ENCODE data around the gene ANTXR1.

Gene ANTXR1

DNA sequence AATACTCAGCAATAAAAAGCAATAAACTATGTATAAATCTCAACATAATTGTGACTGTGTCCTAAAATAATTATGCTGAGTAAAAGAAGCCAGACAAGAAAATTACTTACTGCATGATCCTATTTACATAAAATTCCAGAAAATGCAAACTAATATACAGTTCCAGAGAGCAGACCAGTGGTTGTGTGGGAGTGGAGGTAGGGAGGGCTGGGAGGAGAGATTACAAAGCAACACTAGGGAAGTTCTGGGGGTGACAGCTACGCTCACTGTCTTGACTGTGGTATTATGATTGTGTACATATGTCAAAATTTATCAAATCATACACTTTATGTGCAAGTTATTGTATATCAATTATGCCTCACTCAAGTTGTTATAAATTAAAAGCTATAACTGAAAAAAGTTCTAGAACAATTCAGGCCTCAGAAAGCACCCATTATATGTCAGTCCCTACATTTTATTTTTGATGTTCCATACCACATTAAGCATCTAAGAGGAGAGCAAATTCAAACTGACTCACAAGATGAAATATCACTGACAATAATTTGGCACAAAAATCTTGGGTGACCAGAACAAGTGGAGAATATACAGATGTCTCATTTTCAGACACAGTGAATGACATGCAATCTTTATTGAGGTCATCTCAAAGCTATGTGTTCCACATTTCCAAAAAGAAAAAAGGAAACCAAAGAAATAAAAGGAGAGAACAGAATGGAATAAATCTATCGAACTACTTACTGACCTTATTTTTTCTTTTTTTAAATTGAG is 85.1 kb downstream of the ANTXR1 start:
- no peak for DNase-seq (ENCODE audit: low read depth)

DNA sequence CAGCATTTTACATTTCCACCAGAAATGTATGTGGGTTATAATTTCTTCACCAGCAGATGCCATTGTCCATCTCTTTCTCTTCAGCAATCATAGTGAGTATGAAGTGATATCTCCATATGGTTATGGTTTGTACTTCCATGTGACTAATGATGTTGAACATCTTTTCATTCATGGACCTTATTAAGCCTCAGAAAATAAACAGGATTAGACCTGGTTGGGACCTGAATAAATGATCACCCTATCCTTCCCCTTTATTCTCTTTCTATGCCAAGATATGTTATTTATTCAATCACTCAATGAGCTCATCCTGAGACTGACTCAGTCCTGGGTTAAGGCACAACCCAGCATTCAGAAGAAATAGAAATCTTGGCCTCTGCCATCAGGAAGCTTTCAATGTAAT is 86.6 kb downstream of the ANTXR1 start:
- no peak for DNase-seq (ENCODE audit: low read depth)

DNA sequence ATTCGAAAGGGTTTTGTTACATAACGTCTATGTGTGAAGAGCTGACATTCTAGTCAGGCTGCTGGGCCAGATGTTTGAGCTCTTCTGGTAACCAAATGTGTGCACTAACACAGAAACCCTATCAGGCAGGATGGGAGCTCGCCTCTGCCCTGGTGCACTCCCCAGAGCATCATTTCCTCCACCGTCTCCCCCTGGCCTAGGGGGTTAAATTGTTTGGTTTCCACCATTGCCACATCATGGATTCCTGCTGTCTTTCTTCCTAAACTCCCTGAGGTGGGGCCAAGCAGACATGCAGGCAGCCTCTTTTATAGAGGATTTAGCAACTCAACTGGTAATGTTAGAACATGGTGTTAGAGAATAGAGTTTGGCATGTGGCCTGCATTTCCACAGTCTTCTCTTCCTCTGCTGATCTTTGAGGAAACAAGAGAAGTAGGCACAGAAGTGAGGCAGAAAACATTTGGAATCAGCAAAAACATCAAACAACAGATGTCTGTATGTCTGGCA is 87.3 kb downstream of the ANTXR1 start:
- peak; percentile 66 for DNase-seq (ENCODE audit: low read depth)

DNA sequence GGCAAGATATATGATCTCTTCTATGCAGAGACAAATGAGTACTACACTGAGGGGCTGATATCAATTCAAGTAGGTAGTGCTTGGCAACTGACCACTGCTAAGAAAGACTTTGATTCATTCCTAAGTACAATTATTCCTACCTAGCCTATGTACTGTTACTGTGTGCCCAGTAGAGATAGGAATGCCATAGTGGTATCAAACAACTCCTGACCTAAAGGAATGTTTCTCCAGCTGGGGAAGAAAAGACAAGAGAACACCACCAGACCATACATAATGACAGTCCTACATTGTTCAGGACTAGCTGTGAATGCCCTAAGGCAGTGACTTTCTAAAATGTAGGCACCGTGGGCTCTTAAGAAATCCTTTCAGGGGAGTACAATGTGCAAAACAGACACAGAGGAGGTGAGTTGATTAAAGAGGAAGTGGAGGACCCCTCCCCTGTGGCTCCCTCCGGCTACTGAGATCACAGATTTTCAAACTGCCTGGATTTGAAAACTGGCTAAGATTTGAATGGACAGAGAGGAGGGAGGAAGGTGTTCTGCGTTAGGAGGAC is 89.1 kb downstream of the ANTXR1 start:
- no peak for DNase-seq (ENCODE audit: low read depth)

DNA sequence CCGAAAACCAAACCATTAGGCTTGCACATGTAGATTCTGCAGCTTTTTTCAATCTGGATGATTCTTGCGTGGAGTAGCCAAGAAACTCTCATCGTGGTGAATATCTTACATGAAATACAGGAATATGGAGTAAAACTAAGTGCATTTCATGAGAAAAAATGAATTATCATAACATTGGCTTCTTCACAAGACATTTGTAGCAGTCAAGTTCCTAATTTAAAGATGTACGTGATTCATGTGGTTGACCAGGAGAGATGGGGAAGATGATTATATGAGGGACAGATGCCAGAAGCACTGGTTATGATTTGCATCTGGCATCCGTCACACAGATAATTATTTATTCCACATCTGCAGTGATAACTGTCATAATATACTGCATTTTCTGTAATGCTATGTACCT is 90.4 kb downstream of the ANTXR1 start:
- DNase-seq (ENCODE audit: low read depth), result no peak

DNA sequence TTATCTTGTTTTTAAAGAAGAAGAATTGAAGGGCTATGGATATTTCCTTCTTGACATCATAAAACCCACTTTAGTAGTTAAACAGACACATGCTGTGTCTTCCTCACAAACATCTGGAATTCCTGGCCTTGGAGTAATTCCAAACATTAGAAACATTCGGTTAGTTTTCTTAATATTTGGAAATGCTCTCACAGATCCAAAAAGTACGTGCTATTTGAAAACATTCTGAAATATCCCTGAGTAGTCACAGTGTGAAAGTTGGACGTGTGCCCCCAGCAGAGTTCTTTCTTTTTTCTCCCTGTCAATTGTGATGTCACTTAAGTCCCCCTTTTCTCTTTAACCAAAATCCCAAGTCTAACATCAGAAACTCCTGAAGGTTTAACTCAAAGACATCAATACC is 91.3 kb downstream of the ANTXR1 start:
- no peak for DNase-seq (ENCODE audit: low read depth)

DNA sequence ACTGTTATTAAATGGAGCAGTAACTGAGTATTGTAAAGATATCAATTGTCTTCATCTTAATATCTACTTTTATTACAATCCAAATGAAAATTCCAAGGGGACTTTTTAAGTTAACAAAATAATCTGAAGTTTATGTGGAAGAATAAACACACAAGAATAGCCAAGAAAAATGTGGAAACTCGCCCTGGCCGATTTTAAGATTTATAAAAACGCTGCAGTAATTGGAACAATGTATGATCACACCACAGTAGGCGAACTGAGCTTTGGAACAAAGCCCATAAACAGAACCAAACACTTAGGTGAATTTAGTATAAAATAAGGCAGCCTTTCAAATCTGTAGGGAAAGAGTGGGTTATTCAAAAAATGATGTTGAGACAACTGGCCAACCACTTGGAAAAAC is 96.3 kb downstream of the ANTXR1 start:
- DNase-seq (ENCODE audit: low read depth), result no peak

DNA sequence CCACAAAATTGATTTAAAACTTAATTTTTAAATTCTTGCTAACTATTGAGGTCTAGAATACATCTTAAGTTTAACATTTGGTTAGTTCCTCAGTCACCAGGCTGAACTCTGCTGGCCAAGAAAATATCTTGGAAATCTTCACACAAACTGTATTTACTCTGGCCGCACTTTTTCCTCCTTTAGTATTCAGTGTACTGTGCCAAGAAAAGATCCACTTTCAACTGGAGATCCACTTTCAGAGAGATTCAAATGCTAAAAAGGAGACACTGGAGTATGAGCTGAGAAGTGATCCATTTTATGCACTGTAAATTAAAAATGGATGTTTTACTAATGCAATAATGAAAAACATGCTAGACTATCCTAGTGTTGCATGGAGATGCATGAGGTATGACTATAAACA is 98.1 kb downstream of the ANTXR1 start:
- DNase-seq (ENCODE audit: low read depth), result no peak

DNA sequence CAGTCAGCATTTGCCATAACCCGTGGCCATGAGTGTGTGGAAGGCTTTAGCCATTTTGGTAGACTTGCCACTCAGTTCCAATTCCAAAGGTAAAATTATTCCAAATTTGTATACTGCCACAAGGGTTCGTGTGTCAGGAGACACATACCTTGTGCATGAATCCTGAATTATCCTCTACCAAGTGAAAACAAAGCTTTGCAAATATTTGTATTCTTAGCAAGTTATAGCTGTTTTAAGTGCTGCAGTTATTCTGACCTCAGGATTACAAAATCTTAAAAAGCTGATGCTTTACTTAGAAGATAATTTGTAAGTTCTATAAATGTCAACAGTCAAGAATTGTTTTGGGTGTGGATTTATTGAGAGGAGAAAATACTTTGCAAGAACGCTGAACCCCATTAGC is 100.6 kb downstream of the ANTXR1 start:
- DNase-seq (ENCODE audit: low read depth), result no peak

DNA sequence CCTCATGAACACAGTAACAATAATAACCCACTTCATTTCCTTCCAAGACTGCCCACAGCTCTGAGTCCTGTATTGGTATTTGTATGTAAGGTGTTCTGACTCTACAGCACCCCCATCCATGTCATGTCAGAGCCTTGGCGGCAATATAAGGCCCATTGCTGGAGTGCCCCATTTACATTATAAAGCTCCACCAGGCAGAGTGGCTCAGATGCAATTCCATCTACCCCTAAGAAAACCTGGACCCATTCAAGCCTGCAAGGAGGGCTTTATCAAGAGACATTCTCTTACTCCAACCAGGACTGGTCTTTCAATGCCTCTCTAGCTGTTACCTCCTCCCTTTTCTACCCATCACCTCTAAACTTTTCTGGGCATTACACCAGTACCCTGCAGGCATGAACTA is 101.6 kb downstream of the ANTXR1 start:
- DNase-seq (ENCODE audit: low read depth), result no peak

DNA sequence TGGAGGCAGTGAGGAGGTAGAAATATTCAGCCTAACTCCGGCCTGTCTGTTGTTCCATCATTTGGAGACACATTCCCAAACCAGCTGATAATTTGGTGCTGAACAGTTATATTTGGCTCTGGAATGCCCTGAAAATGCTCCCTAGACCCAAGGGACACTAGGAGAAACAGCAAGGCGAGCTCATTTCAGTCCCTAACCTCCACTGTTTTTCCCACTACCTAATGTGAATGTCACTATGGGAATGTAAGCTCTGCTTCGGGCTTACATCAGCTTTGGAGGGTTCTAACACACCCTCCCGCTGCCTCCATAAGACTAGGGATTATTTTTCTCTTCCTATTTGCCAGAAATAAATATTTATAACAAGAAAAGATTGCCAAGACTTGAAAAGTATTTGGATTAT is 103.5 kb downstream of the ANTXR1 start:
- DNase-seq (ENCODE audit: low read depth), result no peak

DNA sequence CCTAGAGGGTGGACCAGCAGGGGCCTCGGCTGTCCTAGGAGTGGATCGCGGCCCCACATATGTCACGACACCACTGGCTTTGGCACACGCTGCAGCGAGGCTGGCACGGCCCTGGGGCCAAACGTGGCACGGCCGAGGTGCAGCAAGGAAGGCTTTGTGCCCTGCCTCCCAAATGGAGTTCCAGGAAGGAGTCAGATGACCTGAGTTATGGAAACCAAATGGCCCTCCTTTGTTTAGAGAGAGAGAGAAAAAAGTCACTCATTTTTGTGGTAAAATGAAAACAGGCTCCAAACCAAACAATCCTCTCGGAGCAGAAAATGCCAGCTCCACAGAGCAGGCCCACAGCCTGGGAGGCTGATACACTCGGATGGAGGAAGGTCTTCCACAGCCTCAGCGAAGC is 105.6 kb downstream of the ANTXR1 start:
- DNase-seq (ENCODE audit: low read depth), result no peak

DNA sequence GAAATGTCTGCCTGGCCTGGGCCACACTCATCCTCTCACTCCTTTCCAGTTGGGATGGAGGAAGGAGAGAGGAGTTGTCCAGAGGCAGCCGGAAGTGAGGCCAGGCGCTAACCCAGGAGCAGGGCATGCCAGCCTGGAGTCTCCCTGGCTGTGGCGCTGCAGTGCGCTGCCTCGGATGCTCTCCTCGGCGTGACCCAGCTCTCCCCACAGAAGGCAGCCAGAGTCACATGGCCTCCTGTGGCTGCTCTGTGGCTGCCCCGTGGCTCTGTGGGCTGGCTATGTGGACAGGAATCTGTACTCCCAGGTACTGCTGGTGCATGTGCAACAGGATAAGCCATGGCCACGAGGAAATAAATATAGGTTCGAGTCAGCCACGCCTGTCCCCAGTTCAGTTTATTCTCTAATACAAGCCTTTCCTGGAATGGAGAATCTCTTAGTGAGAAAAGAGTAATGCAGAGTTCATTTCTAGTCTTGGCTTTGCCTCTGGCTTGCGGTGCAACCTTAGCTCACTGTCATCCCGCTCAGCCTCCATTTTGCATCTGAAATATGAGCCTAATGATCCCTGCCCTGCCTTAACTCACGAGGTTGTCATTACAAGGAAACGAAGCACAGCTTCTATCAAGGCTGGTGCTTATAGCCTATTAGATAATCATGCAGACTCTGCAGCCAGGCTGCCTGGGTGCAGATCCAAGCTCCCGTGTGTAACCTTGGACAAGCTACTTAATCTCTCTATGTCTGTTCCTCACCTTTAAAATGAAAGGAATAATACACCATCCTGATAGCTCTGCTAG is 106.3 kb downstream of the ANTXR1 start:
- no peak for DNase-seq (ENCODE audit: low read depth)

DNA sequence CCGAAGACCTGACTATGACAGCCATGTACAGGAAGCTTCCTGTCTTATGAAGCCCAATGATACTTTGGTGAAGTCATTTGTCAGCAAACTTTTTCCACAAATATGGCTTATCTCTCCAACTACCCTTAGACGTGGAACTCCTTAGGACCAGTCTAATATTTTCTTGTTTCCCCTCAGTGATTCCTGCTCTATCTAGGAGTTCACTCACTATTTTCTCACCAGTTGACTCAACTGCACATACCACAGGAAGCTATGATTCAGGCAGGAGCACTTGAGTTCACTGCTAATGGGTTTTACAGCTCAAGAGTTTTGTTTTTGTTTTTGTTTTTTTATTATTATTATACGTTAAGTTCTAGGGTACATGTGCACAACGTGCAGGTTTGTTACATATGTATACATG is 109.3 kb downstream of the ANTXR1 start:
- DNase-seq (ENCODE audit: low read depth), result no peak

DNA sequence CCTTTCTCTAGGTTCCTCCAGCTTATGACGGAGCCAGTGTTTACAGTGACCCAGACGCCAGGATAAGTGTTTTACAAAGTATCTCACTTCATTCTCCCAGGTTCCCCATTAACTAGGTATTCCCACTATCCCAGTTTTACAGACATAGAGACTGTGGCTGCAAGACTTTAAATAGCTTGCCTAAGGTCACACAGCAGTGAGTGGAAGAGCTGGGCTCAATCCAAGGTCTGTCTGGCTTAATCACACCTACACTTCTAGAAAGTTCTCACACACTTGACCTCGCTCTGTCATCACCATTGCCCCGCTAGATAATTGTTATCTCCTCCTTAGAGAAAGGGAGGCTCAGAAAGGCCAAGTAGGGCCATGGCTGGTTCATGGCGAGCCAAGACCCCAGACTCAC is 110.2 kb downstream of the ANTXR1 start:
- no peak for DNase-seq (ENCODE audit: low read depth)

DNA sequence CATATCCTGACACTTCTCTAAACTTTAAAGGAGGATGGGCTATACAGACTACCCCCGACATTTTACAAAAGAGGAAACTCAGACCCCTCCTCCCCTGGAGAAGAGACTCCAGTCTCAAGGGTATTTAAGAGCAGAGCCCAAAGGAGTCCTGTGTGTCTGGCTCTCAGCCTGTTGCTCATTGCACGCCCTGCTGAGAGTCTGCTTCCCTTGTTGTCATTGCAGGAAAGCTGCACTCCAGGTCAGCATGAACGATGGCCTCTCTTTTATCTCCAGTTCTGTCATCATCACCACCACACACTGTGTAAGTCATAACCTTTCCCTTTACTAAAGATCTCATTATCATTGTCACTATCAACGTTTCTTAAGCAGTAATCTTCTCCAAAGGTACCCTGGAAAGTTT is 111.4 kb downstream of the ANTXR1 start:
- DNase-seq (ENCODE audit: low read depth), result no peak

DNA sequence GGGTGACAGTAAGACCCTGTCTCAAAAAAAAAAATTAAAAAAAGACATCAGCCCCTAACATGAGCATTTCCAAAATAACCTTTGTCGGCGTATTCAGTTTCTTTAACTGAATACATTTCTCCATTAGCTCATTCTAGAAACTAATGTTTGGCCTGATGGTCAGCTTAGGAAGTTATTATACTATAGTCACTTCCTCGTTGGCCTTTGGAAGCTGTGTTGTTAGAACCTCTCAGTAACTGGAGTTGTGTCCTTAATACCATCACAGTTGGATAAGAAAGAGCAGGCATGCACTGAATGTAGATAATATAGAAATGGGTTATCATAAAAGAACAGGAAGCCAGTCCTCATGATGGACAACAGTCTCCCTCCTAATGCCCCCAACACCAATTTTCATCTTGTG is 112.8 kb downstream of the ANTXR1 start:
- DNase-seq (ENCODE audit: low read depth), result no peak

DNA sequence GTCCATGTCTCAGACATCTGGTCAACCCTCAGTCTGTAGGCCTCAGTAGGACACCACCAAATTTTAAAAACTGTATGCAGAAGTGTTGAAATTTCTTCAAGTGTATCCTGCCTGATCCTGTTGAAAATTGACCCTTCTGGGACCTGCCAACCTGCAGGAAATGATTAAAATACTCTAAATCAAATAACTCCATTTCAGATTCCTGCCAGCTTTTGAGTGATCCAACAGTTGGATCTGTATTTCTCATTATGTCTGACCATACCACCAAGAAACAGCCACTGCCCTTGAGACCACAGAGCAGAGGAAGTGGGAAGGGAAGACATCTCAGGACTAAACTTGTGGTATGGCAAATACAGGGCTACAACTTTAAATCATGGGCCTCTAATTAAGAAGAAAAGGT is 113.4 kb downstream of the ANTXR1 start:
- DNase-seq (ENCODE audit: low read depth), result no peak

DNA sequence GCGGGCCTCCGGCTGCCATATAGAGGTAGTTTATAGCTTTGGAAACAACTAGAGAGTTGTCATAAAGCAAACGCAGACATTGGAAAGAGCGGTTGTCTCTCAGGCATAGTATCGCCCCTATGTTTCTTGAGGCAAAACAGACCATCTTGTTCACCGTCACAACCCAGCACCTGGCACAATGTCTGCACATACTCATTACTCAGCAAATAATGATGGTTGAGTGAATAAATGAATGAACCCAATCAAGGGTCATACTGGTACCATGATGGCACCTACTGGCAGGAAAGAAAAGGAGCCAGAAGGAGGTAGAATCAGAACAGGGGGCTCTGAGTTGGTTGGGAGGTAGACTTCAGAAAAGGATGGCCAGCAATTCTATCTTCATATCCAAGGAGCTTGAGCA is 118.5 kb downstream of the ANTXR1 start:
- no peak for DNase-seq (ENCODE audit: low read depth)

DNA sequence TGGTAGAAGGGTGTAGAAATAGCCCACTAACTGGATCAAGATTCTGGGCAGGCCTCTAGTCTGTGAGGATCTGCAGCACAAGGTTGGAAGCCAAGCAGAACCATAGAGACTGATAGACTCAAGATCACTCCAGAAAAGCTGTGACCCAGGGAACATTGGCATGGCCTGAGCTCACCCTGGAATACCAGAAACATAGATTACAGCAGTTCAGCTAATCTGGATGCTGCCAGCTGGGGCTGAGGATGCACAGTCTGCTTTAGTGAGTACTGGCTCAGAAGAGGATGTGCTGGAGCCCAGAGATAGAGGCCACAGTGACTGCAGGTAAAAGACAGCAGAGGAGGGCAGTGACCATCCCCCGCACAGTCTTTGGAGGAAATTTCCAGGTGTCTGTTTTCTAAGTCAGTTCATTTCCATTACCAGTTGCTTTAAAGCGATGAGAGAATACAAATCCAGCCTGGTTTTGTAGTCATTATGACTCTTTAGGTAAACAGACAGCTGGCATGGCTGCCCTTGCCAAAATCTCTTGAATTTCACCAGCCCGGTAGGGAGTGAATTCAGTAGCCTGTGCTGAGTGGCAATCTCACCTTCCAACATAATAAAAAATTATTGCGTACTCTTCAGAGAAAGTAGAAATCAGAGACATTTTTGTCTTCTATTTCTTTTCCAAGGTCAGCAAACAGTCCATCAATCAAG is 119.2 kb downstream of the ANTXR1 start:
- no peak for DNase-seq (ENCODE audit: low read depth)

DNA sequence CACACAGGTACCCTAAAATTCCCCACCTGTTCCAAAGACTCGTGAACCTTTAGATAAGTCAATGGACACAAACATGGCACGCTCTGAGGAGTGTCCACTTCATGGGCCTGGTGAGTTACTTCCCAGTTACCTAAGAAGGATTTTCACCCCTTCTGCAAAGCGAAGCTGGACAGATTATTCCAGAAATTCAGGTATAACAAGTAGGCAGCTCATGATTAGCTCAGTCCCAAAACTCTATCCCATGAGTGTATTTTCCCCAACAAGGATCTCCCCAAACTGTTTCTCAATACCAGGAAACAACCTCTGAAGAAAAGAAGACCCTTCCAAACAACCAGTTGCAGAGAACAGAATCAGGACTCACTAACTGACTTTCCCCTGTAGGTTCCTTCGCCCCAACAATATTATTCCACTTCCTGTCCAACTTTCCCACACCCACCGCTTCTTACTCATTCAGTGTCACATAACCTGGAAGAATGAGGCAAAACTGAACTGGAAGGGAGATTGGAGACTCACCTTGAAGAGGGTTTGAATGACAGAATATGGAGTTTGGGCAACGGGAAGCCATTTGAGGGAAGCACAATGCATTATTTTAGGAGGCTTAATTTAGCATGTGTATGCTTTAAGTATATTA is 120.1 kb downstream of the ANTXR1 start:
- no peak for DNase-seq (ENCODE audit: low read depth)

DNA sequence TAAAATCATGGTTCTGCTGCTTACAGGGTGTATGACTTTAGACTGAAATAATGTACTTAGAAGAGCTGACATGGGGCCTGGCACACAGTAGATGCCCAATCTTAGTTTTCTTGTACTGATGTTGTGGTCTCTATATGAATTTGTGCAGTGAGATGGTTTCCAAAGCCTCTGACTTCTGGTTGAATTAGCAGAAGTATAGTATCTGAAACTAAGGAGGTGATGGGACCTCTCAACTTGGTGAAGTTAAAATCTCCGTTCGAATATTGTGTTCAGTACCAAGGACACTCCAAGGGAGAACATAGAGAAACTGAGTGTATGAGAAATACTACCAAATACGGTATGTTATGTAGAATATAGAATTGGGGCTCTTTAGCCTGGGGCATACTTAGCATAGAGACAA is 120.9 kb downstream of the ANTXR1 start:
- DNase-seq (ENCODE audit: low read depth), result no peak

Data from fibroblast of the conjunctiva (primary cell).